Glomerular visceral epithelial cell (primary cell): ENCODE data around the gene PIM3.
A peak's percentile ranks its signal among the peaks of the same experiment; 100 is the strongest.

Source experiments
- DNase-seq: peaks from one replicate; pipeline ENCODE4 v3.0.0-alpha.2; 2016; ENCODE audit errors: extremely low spot score

The PIM3 gene

GRCh38 chr22:49960159-49961004 lies at the start of gene PIM3:
Gene PIM3, plus strand, starts transcription at chr22:49960772. Its CDS starts 176 bp downstream, at chr22:49960948.
- peak; percentile 95 for DNase-seq

DNA sequence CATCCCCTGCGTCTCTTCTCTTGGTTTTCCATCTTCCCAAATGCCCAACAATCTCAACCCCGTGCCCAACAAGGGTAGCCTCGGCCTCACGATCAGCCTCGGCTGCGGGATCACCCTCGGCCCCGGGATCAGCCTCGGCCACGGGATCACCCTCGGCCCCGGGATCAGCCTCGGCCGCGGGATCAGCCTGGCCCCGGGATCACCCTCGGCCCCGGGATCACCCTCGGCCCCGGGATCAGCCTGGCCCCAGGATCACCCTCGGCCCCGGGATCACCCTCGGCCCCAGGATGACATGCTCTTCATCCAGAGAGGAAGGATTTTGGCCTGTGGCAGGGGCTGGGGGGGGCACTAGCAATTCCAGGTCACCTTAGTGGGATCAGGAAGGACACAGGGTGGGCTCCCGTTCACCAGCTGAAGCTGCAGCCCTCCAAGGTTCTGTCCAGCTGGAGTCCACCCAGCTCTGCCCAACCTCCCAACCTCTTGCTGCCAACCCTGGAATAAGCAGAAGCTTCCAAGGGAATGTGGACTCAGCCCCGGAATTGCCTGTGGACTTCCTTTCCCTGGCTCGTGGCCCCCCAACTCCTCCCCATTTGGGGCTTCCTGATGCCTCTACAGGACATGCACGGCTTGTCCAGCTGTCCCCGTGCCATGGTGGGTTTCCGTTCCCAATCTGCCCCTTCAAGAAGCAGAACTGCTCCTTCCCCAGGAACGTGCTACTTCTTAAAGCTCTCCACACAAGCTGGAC lies 48.5 kb upstream of the PIM3 start:
- DNase-seq, result no peak

DNA sequence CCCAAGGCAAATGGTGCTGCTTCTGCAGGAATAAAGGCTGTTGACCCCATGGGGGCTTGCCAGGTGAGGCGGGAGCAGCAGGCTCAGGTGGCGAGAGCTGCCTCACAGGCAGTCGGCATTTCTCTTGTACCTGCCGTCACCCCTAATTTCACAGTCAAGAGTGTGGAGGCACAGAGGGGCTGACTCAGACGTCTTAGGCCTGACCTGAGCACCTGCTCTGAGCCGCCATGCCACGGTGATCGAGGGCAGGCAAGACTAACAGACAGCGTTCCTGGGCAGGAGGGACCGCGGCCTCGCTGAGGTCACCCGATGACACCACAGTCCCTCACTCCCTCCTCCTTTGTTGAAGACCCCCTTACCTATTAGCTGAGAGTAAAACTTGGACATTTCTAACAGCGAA lies 47.5 kb upstream of the PIM3 start:
- no peak for DNase-seq

- DNase-seq, result no peak
These were observed 47.1 kb upstream of the PIM3 start for GRCh38 chr22:49913446-49913845.

DNA sequence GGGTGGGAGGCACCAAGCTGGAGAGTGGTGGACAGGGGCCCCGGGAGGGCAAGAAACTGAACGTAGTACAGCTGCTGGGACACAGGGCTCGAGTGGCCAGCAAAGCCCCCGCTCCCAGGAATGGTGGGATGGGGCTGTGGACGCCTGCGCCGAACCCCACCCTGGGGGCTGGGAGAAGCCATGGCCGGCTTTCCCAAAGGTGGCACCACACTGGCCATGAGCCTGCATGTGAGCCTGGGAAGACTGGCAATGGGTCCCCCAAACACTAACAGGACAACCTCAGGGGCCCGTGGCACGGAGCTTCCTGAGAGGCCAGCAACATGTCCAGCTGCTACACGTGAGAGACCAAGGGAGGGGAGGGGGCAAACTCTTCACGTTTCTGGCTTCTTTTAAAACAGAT lies 46.3 kb upstream of the PIM3 start:
- no peak for DNase-seq

DNA sequence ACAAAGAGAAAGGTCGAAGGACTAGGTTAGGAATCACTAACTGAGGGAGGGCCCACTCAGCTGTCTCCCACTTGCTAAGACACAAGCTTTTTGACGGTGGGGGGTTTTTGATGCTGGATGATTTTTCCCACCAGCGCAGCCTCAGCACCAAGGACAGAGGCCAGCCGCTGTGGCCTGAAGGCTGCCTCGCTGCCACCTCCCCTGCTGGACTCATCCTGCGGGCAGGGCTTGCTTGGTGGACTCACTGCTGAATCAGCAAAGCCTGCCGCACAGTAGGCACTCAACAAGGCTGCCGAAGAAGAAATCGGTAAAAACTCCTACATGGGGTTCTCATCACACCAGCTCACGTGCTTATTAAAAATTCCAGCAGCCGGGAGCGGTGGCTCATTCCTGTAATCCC lies 45.0 kb upstream of the PIM3 start:
- no peak for DNase-seq

DNA sequence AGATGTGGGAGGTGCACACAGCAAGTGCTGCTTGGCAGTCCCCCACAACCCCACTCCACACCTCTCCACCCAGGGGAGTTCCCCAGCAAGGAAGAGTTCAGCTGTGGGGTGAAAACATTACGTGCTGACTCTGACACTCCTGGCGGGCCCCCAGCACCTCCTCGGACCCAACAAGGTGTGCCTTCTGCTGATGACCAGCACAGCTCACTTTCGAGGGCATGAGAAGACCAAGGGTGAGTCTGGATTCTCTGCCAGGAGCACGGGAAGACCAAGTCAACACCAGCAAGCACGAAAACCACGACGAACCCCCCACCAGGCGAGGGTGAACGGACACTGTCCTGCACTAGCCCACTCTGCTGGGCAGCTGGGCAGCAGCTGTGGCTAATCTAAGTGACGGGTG lies 43.7 kb upstream of the PIM3 start:
- no peak for DNase-seq

GRCh38 chr22:49917974-49918910 lies 42.3 kb upstream of the PIM3 start, which contains the start of the genes ALG12 and CRELD2:
Gene ALG12, minus strand, starts transcription at chr22:49918438. Its CDS starts 4,673 bp downstream, at chr22:49913765.
Gene CRELD2, plus strand, starts transcription at chr22:49918634. Its CDS starts 136 bp downstream, at chr22:49918770.
- peak; percentile 96 for DNase-seq

- no peak for DNase-seq
These were observed 41.4 kb upstream of the PIM3 start for GRCh38 chr22:49918911-49919881.

DNA sequence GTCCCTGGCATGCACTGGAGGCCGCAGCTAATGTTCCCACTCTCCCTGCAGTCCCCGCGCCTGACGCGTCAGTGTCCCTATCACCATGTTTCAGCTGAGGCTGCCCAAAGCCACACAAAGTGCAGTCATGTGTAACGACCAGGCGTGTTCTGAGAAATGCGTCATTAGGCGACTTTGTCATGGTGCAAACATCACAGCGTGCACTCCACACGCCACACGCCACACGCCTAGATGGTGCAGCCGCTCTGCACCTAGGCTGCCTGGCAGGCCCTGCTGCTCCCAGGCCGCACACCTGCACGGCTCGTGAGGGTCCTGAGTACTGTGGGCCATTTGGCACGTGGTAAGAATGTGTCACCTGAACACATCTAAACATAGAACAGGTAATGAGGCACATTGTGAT lies 39.7 kb upstream of the PIM3 start:
- no peak for DNase-seq

DNA sequence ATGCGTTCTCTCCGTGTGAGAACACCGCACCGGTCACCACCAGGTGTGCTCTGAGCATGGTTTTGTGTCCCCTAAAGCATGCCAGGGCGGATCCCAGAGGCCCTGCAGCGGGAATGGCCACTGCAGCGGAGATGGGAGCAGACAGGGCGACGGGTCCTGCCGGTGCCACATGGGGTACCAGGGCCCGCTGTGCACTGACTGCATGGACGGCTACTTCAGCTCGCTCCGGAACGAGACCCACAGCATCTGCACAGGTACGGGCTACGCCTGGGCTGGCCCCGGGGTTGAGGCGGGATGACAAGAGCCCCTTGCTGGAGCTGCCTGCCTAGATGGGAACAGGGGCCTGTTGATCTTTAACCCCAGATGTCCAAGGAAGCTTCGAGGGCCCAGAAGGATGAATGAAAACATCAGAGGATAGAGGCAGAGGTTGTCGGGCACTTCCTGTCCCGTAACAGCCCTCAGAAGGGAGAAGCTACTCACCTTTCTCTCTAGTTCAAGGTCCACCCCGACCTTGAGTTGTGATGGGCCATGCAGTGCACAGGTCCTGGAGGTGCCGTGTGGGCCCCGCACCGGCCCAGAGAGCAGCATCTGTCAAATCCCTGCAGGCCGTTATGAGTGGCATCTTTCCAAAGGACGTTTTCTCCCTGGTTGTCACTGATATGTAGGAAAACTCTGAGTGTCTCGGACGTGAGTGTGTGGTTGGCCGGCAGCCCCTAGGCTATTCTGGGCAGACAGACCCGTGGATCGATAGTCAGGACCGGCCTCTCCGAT lies 38.9 kb upstream of the PIM3 start:
- no peak for DNase-seq

DNA sequence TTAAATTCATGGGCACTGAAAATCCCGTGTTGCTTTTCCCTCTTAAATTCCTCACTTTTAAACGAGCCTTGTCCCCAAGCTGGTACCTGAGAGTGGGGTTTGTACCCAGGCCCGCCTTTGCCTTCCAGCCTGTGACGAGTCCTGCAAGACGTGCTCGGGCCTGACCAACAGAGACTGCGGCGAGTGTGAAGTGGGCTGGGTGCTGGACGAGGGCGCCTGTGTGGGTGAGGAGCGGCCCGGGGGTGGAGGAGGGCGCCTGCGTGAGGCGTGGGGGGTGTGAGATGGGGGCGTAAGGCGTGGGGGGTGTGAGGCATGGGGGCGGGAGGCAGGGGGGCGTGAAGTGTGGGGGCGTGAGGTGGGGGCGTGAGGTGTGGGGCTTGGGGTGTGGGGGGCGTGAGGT lies 38.1 kb upstream of the PIM3 start:
- no peak for DNase-seq

GRCh38 chr22:49922926-49923325 lies 37.6 kb upstream of the PIM3 start:
- no peak for DNase-seq

DNA sequence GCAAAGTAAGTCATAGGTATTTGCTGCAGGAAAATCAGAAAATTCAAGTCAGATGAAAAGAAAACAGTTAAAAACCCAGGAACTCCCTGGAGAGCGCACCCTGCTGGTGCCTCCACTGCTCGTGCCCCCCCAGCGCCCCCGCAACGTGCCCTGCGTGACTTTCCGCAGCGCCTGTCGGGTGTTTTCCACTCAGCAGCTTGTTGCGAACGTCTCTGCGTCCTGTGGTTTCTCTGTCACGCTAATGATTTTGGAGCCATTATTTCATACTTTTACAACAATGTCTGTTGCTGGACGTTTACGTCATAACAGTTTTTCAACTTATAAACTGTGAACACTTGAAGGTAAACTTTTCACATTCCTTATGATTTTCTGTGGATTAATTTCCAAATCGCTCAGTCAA lies 37.1 kb upstream of the PIM3 start:
- no peak for DNase-seq

DNA sequence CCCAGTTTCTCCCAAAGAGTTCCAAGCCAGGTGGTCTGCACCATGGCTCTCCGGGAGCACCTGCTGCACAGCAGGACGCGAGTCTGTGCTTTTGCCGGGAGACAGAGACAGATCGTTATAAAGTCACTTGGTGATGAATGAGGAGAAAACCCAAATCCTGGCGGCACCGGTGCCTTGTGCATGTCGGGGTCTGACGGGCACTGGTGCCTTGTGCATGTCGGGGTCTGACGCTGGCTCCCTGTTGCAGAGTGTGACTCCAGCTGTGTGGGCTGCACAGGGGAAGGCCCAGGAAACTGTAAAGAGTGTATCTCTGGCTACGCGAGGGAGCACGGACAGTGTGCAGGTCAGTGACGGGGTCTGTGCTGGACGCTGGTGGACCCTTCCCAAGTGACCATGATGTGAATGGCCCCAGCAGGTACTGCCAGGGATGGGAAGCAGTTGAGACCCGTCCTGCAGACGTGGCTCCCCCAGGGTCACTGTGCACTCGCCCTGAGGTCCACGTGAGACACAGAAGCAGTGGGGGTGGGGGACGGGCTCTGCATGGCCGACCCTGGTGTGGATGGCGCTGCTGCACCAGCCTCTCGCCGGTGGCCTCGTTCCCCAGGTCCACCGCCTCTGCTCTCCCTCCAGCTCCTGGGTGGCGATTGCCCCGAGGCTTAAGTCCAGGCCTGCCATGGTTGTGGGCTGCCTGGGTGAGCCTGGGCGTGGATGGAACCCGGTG lies 36.3 kb upstream of the PIM3 start:
- DNase-seq, result no peak

GRCh38 chr22:49925525-49926128 lies 34.9 kb upstream of the PIM3 start:
- DNase-seq, result no peak

GRCh38 chr22:49926916-49927315 lies 33.7 kb upstream of the PIM3 start:
- DNase-seq, result no peak

- DNase-seq, result no peak
These were observed 32.9 kb upstream of the PIM3 start for GRCh38 chr22:49927483-49928184.
